WTC11 (cell line): Measurements from ENCODE around the gene TRIM5. TPM values are rescaled to one million over a fixed set of nuclear protein-coding genes. Genes with fewer than 3 reads are reported as not detected.

Experiments
- ATAC-seq: fragments of 200-7000 bp; cut with Tn5 transposase; 2 replicates; pipeline ENCODE4 v1.10.0; 2021; ENCODE audit warnings: mild to moderate bottlenecking, moderate library complexity
- CTCF ChIA-PET: fragments of 300-600 bp; sonication (Branson Sonifier 250); formaldehyde crosslinking; loops from one replicate; lab custom pipeline; 2021; ENCODE audit warnings: antibody characterized with exemption; lab: Charles Lee
- POLR2A ChIA-PET: fragments of 350-600 bp; sonication (Branson Sonifier 250); formaldehyde crosslinking; loops from one replicate; lab custom pipeline; 2021; ENCODE audit warnings: antibody characterized with exemption; lab: Charles Lee
- DNase-seq: peaks from one replicate; pipeline ENCODE4 v3.0.0; 2021; ENCODE audit warnings: low spot score
- H3K27ac Mint-ChIP-seq: 2 replicates; pipeline ENCODE4 v1.8.0; 2021; ENCODE audit warnings: mixed read lengths
- H3K27me3 Mint-ChIP-seq: 2 replicates; pipeline ENCODE4 v1.8.0; 2021; ENCODE audit warnings: low read depth, mild to moderate bottlenecking, moderate library complexity, mixed read lengths
- H3K36me3 Mint-ChIP-seq: 2 replicates; pipeline ENCODE4 v1.8.0; 2021; ENCODE audit warnings: mixed read lengths
- H3K4me1 Mint-ChIP-seq: 2 replicates; pipeline ENCODE4 v1.8.0; 2022; ENCODE audit warnings: mixed read lengths
- H3K4me3 Mint-ChIP-seq: 2 replicates; pipeline ENCODE4 v1.8.0; 2021; ENCODE audit warnings: mild to moderate bottlenecking, moderate library complexity, mixed read lengths
- H3K9me3 Mint-ChIP-seq: 2 replicates; pipeline ENCODE4 v1.8.0; 2021; ENCODE audit warnings: mixed read lengths
- ATF2 ChIP-seq: sonication (generic); formaldehyde crosslinking; IDR thresholded peaks from 2 replicates; pipeline ENCODE4 v1.8.1; 2022; ENCODE audit warnings: low read depth, missing genetic modification reagents, borderline replicate concordance
- CDX4 ChIP-seq: fragments of 250-450 bp; sonication (Bioruptor Pico); IDR thresholded peaks from 2 replicates; pipeline ENCODE4 v1.9.0; 2021; ENCODE audit warnings: moderate library complexity, mild to moderate bottlenecking, inconsistent platforms, borderline replicate concordance
- E2F5 ChIP-seq: sonication (generic); formaldehyde crosslinking; IDR thresholded peaks from 2 replicates; pipeline ENCODE4 v1.8.1; 2022; ENCODE audit warnings: mild to moderate bottlenecking, moderate library complexity, missing genetic modification reagents
- FOXP4 ChIP-seq: sonication (generic); formaldehyde crosslinking; IDR thresholded peaks from 2 replicates; pipeline ENCODE4 v1.8.0; 2022; ENCODE audit warnings: mild to moderate bottlenecking, missing genetic modification reagents
- GRHL2 ChIP-seq: fragments of 250-450 bp; sonication (Bioruptor Pico); IDR thresholded peaks from 2 replicates; pipeline ENCODE4 v1.8.0; 2022; ENCODE audit warnings: mild to moderate bottlenecking, moderate library complexity; ENCODE audit not compliant: insufficient replicate concordance, severe bottlenecking
- JAZF1 ChIP-seq: fragments of 250-450 bp; sonication (Bioruptor Pico); IDR thresholded peaks from 2 replicates; pipeline ENCODE4 v1.9.0; 2021; ENCODE audit warnings: moderate library complexity, mild to moderate bottlenecking, inconsistent platforms
- MAX ChIP-seq: sonication (generic); formaldehyde crosslinking; IDR thresholded peaks from 2 replicates; pipeline ENCODE4 v1.8.0; 2022; ENCODE audit warnings: mild to moderate bottlenecking, missing genetic modification reagents
- MYBL2 ChIP-seq: sonication (generic); formaldehyde crosslinking; IDR thresholded peaks from 2 replicates; pipeline ENCODE4 v1.8.1; 2023; ENCODE audit warnings: mild to moderate bottlenecking, moderate library complexity, missing genetic modification reagents
- NR1H2 ChIP-seq: sonication (generic); formaldehyde crosslinking; IDR thresholded peaks from 2 replicates; pipeline ENCODE4 v1.9.0; 2021; ENCODE audit warnings: mild to moderate bottlenecking, moderate library complexity, missing genetic modification reagents
- NR3C1 ChIP-seq: sonication (generic); formaldehyde crosslinking; conservative IDR thresholded peaks from 2 replicates; pipeline ENCODE4 v1.8.1; 2023; ENCODE audit warnings: low read depth, mild to moderate bottlenecking, missing genetic modification reagents
- SOX15 ChIP-seq: fragments of 250-450 bp; sonication (Bioruptor Pico); IDR thresholded peaks from 2 replicates; pipeline ENCODE4 v1.9.0; 2021; ENCODE audit warnings: mild to moderate bottlenecking
- STAT6 ChIP-seq: sonication (generic); formaldehyde crosslinking; conservative IDR thresholded peaks from 2 replicates; pipeline ENCODE4 v1.8.1; 2023; ENCODE audit warnings: mild to moderate bottlenecking, low read depth, missing genetic modification reagents, moderate library complexity
- ZBTB43 ChIP-seq: sonication (generic); formaldehyde crosslinking; IDR thresholded peaks from 2 replicates; pipeline ENCODE4 v1.8.1; 2023; ENCODE audit warnings: mild to moderate bottlenecking, missing genetic modification reagents
- ZNF396 ChIP-seq: fragments of 250-450 bp; sonication (Bioruptor Pico); IDR thresholded peaks from 2 replicates; pipeline ENCODE4 v1.8.0; 2021; ENCODE audit warnings: mild to moderate bottlenecking, moderate library complexity, borderline replicate concordance
- ZNF416 ChIP-seq: fragments of 250-450 bp; sonication (Bioruptor Pico); IDR thresholded peaks from 2 replicates; pipeline ENCODE4 v1.9.0; 2021; ENCODE audit warnings: mild to moderate bottlenecking, inconsistent platforms
- ZNF423 ChIP-seq: fragments of 250-450 bp; sonication (Bioruptor Pico); IDR thresholded peaks from 2 replicates; pipeline ENCODE4 v2.1.2; 2022; ENCODE audit warnings: mild to moderate bottlenecking, moderate library complexity
- total RNA-seq: library from RNA; stranded (reverse); gene quantifications from 3 replicates; pipeline ENCODE4 v1.2.3, GENCODE V29; 2021

TRIM5 gene
- total RNA-seq, 1 experiment from 2014 or later = 31.8 TPM

- no peak for TF ChIP-seq MYBL2 (CRISPR knock-in tag)
- TF ChIP-seq MAX (CRISPR knock-in tag) = no peak
- TF ChIP-seq NR3C1 (CRISPR knock-in tag) = no peak
- TF ChIP-seq ZNF396 = no peak
- TF ChIP-seq ZNF423 = no peak
- TF ChIP-seq NR1H2 (CRISPR knock-in tag) = no peak
- no peak for TF ChIP-seq CDX4 (CRISPR knock-in tag)
- Mint-ChIP-seq H3K27ac (no peak overlapping the region), H3K36me3 (peaks cover 42% of the 10 kb centered on the region), H3K9me3 (peaks cover 9% of the 10 kb centered on the region), H3K27me3 (no peaks in the 10 kb centered on the region), H3K4me3 (no peak overlapping the region), H3K4me1 (no peaks in the 10 kb centered on the region)
- ATAC-seq (no peak), DNase-seq (no peak)
- POLR2A ChIA-PET = no interaction called here
- CTCF ChIA-PET = no interaction called here
These were observed 13.0 kb downstream of the TRIM5 start for GRCh38 chr11:5671831-5672230.

GRCh38 chr11:5666402-5666793 is 18.5 kb downstream of the TRIM5 start:
- TF ChIP-seq JAZF1 (CRISPR knock-in tag) = no peak
- TF ChIP-seq FOXP4 = no peak
- no peak for TF ChIP-seq ZNF416 (CRISPR knock-in tag)
- no peak for TF ChIP-seq ZNF423
- no peak for TF ChIP-seq SOX15 (CRISPR knock-in tag)
- TF ChIP-seq STAT6 (CRISPR knock-in tag) = no peak
- no peak for TF ChIP-seq E2F5
- no peak for TF ChIP-seq ATF2
- no peak for TF ChIP-seq GRHL2 (CRISPR knock-in tag)
- TF ChIP-seq ZBTB43 (CRISPR knock-in tag) = no peak
- TF ChIP-seq, all 79 proteins: peak for 0
- CTCF ChIA-PET = no interaction called here
- peaks cover 36% of the 10 kb centered on the region for H3K36me3 Mint-ChIP-seq
- no peak overlapping the region for H3K27ac Mint-ChIP-seq
- POLR2A ChIA-PET = no interaction called here
- no peaks in the 10 kb centered on the region for H3K27me3 Mint-ChIP-seq
- H3K4me3 Mint-ChIP-seq = no peak overlapping the region
- ATAC-seq (no peak), DNase-seq (no peak)
- H3K9me3 Mint-ChIP-seq = no peaks in the 10 kb centered on the region
- H3K4me1 Mint-ChIP-seq = no peaks in the 10 kb centered on the region
